GM18517 (cell line): ENCODE measurements around the gene AHCYL2.
"Not testable (repeated sequence)": the region's sequence is repeated elsewhere in the genome, so short reads cannot be mapped to it uniquely, and the experiment has no call there.

Experiments used
- ATAC-seq: cut with Tn5 transposase; IDR thresholded peaks from one replicate; pipeline ENCODE4 v1.9.1; 2021; ENCODE audit warnings: mild to moderate bottlenecking, moderate library complexity; ENCODE audit not compliant: unreplicated experiment

The AHCYL2 gene

GRCh38 chr7:129281163-129281562 is 56.3 kb downstream of the AHCYL2 start:
- ATAC-seq: no peak

GRCh38 chr7:129282865-129283264 is 58.0 kb downstream of the AHCYL2 start:
- no peak for ATAC-seq

- no peak for ATAC-seq
Measured at GRCh38 chr7:129283936-129284335, 59.1 kb downstream of the AHCYL2 start.

DNA sequence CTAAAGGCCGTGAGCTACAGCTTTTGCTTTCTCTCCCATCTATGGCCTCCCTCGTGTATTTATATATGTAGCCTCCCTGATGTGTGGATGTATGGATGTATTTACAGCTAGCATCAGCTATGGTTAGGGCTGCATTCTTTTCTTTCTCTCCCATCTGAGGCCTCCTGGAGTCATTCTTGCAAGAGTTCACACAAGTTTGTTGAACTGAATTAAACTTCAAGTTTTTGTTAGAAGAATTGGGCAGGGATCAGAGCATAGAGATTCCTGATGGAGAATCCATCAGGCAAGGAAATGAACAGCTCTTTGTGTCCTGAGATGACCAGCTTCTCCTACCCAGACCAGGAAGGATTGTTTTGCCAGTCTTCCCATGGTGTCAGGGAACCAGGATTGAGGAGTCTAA is 60.3 kb downstream of the AHCYL2 start:
- no peak for ATAC-seq

GRCh38 chr7:129292861-129293260 is 68.0 kb downstream of the AHCYL2 start:
- ATAC-seq: no peak

DNA sequence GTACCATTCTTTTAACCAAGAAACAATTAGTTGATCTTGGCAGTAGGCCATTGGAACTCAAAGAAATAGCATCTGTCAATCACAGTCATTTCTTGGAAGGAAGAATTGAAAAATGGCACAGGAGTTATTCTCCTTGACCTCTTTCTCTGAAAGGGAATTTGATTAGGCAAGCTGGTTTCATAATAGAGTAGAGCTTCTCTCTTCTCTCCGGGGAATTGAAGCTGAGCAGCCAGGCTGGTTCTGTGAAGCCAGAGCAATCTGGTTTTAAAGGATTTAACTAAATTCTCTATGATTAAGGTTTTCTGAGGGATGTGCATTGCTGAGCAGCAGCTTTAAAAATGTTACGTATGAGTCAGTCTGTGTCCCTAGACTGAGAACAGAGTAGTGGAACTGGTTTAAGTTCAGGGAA is 70.2 kb downstream of the AHCYL2 start:
- no peak for ATAC-seq

DNA sequence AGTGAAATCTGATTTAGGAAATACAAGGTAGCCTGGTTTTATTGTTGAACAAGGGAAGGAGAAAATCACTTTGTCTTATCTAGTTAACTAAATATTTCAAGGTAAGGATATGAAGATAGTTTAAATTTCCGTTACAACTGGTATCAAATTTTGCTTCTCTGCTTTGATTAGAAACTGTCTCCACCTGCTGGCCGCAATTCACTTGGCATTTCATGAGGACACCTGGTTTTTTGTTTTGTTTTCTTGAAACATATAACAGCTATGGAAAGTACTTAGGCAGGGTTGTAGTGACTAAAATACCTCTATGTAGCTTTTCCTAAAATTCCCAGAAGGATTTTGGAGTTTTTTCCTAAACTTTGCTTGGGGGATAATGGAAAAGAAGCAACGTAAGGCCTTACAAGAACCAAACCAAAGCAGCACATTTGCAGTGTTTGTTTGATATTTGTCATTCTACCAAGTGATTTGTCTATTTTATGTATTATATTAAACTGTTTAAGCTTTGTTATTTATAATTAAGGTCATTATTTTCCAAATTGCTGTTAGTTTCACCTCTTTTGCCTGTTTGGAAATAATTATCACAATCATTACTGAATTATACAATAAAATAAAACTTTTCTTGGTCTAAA is 73.6 kb downstream of the AHCYL2 start:
- no peak for ATAC-seq

- ATAC-seq: no peak
Measured at GRCh38 chr7:129299889-129300288, 75.1 kb downstream of the AHCYL2 start.

- ATAC-seq: not testable (repeated sequence)
Measured at GRCh38 chr7:129300299-129300698, 75.5 kb downstream of the AHCYL2 start.

DNA sequence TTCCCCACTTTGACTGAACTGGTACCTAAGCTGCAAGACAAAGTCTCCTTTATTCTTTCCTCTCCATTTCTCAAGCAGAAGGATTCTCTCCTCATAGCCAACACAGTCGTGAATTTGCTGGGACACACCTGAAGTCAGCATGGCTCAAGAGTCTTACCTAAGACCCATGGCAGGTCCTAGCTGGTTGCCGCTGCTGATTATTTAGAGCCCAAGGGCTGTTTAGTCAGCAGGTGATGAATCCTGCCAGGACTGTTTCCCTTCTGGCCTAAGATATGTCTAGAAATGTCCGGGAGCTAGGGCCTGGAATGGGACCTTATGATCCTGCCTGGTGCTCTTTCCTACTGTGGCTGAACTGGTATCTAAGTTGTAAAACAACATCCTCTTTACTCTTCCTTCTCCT is 82.8 kb downstream of the AHCYL2 start:
- ATAC-seq: no peak

- ATAC-seq: no peak
Measured at GRCh38 chr7:129308047-129308446, 83.2 kb downstream of the AHCYL2 start.

- no peak for ATAC-seq
Measured at GRCh38 chr7:129311429-129311828, 86.6 kb downstream of the AHCYL2 start.

- no peak for ATAC-seq
Measured at GRCh38 chr7:129313282-129313681, 88.5 kb downstream of the AHCYL2 start.

DNA sequence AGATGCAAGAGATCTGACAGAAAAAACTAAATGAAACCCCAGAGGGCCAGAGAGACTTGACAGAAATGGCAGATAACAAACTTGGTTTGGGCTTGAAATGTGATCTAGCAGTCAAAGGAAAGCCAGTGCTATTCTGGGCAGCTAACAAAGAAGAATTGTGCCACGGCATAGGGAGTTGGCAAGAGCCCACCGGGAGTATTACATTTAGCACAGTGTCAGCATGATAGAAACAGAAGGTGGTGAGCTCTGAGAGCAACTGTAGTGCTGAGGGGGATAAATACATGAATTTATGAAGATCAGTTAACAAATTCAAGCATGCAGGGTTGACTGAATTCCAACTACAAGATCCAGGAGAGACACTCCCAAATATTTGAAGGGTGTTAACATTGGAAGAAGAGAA is 91.1 kb downstream of the AHCYL2 start:
- no peak for ATAC-seq

GRCh38 chr7:129317450-129317849 is 92.6 kb downstream of the AHCYL2 start:
- no peak for ATAC-seq

GRCh38 chr7:129327076-129327475 is 102.2 kb downstream of the AHCYL2 start:
- ATAC-seq: no peak

DNA sequence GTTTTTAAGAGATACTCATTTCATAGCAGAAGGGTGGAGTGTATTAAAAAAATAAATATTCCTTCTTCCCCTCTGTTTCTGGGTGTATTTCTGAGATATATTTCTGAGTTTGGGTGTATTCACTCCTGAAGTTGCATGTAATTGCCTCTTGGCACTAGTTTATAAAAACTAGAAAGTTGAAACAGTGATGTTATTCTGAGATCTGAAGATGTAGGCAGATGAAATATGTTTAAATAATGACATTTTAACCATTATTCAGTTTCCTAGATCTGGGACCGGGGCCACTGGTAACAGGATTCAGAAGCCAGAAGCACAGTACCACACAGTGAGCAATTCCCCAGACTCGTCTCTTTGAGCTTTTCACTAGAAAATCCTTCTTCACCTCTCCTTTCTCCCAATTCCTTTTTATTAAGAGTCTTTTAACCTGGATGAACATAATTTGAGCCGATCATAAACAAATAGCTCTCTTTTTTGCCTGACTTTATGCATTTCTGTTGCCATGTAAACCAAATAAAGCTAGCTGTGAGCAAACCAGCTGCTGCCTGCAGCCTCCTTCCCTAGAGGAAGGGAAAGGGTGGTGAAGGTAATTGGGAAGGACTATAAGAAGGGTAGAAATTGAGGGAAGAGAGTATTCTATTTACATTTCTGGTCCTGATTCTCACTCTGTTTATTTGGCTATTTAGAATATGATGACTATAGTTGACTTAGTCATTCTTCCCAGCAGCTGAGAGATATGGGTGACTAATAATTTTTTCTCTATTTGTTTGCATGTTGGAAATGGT is 107.6 kb downstream of the AHCYL2 start:
- ATAC-seq: no peak

- no peak for ATAC-seq
Measured at GRCh38 chr7:129334473-129334872, 109.6 kb downstream of the AHCYL2 start.

- ATAC-seq: no peak
Measured at GRCh38 chr7:129338450-129338849, 113.6 kb downstream of the AHCYL2 start.

- ATAC-seq: no peak
Measured at GRCh38 chr7:129341212-129341611, 116.4 kb downstream of the AHCYL2 start.

GRCh38 chr7:129341816-129342806 is 117.3 kb downstream of the AHCYL2 start:
- no peak for ATAC-seq
